ENCODE data around the gene GNPDA1.

Gene GNPDA1

DNA sequence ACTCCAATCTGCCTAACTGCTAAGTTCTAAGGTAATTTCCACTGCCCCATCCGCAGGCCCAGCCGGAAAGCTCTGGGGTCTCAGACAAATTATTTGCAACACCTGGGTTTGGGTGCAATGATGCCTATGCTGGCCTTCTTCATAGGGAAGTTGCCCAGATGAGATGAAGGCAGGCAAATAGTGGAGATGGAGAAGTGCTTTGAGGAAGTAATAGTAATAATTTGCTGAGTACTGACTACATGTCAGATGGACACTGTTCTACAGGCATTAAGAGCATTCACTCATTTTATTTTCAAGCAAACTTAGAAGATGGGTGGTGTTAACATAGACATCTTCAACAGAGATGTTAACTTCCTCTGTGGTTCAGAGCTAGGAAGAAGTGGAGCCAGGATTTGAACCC, 58.6 kb downstream of the GNPDA1 start:
- DNase-seq (ENCODE audit: low read depth), result no peak

DNA sequence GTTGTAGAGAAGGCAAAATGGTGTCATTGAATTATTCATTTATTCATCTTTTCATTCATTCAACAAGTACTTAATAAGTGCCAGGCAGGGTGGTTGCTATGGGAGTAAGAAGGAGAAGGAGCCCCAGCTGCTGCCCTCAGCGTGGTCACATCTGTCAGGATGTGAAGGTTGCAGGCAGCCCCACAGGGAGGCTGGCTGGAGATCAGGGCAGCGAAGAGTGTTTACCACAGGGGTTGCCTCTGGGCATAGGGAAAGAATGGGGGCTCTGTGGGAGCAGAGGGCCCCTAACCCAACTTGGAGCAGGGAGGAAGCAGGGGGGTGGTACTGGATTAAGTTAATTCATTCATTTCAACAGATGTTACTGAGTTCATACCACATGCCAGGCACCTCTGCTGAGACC, 60.8 kb downstream of the GNPDA1 start:
- DNase-seq (ENCODE audit: low read depth), result no peak

DNA sequence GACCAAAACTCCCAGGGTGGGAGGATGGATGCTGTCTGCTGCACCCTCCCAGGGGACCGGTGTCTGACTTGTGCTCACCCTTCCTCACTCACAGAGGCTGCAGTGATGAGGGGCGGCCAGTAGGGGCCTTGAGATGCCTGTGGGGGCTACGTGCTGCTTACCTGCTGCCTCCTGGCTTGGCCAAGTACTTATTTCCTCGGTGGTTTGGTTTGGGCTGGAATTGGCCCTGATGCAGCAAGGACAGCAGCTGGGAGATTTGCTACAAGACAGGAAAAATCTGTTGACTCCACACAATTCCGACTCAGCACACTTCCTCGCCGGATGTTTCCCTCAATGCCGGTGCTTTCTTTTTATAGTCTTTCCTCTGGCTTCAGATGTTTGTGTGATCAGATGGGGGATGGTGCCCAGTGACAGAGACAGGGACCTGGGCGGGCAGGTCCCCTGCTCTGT, 61.5 kb downstream of the GNPDA1 start:
- peak; percentile 17 for DNase-seq (ENCODE audit: low read depth)

Measured in stimulated activated CD8-positive, alpha-beta memory T cell treated with anti-CD3 and anti-CD28 coated beads, Interleukin-4, amount 100 ng/mL, for 24 hours (primary cell).